Gastroesophageal sphincter (tissue), 4 donors: ENCODE results near the gene CC2D1A. TPM values are rescaled to one million over a fixed set of nuclear protein-coding genes. Genes with fewer than 3 reads are reported as not detected.

ENCODE experiments used
- ATAC-seq: fragments of 150-250 bp; one replicate; pipeline ENCODE4 v1.9.1; 2016; ENCODE audit warnings: mild to moderate bottlenecking, moderate library complexity
- H3K27ac ChIP-seq, 4 donors: fragments of 200-600 bp; sonication (generic) in 3 of 4; 1 replicate in 3 of 4; 2 replicates in 1 of 4; pipeline ENCODE4 v1.5.1; 2016 to 2019
- H3K27me3 ChIP-seq: fragments of 200-600 bp; sonication (generic); one replicate; pipeline ENCODE4 v1.5.1; 2019
- H3K36me3 ChIP-seq, 2 donors: fragments of 200-600 bp; sonication (generic); one replicate each; pipeline ENCODE4 v1.5.1; 2019; ENCODE audit warnings: control low read depth in 1 of 2
- H3K4me1 ChIP-seq, 3 donors: fragments of 200-600 bp; sonication (generic); 1 replicate in 2 of 3; 2 replicates in 1 of 3; pipeline ENCODE4 v1.5.1; 2016 to 2019; ENCODE audit warnings: control low read depth in 2 of 3
- H3K4me3 ChIP-seq, 2 donors: fragments of 200-600 bp; sonication (generic); one replicate each; pipeline ENCODE4 v1.5.1; 2019; ENCODE audit warnings: mild to moderate bottlenecking in 1 of 2, moderate library complexity in 1 of 2
- H3K9me3 ChIP-seq, 3 donors: fragments of 200-600 bp; sonication (generic); one replicate each; pipeline ENCODE4 v1.5.1; 2017 to 2019; ENCODE audit warnings: control low read depth in 2 of 3
- EP300 ChIP-seq: sonication (generic); formaldehyde crosslinking; IDR thresholded peaks from one replicate; pipeline ENCODE4 v1.6.1; 2017; ENCODE audit warnings: antibody characterized with exemption, mild to moderate bottlenecking
- POLR2A ChIP-seq, 2 donors: fragments of 450-650 bp; IDR thresholded peaks; one replicate each; pipeline ENCODE4 v1.6.1; 2017; ENCODE audit warnings: antibody characterized with exemption in 2 of 2, mild to moderate bottlenecking in 2 of 2, moderate library complexity in 1 of 2
- POLR2AphosphoS5 ChIP-seq: sonication (generic); formaldehyde crosslinking; IDR thresholded peaks from one replicate; pipeline ENCODE4 v1.6.1; 2017; ENCODE audit warnings: antibody characterized with exemption
- WGBS, 2 donors: methylation state at CpG; one replicate each; pipeline ENCODE4 v1.1.5; 2018; ENCODE audit warnings: low coverage in 1 of 2; 5-methylcytosine and 5-hydroxymethylcytosine counted together
- total RNA-seq, 4 donors: library from RNA; depleted of rRNA; stranded (reverse); fragments of >200 nt; gene quantifications; one replicate each; pipeline ENCODE4 v1.1.0, GENCODE V29; 2016
- TF ChIP-seq, protein P1 (sequence below), 4 experiments: fragments of 200-600 bp in 2 of 4; fragments of 450-650 bp in 2 of 4; sonication (generic) in 1 of 4; IDR thresholded peaks; one replicate each; pipeline ENCODE4 v1.5.1; 2017 to 2019; ENCODE audit warnings: antibody characterized with exemption in 4 of 4, mild to moderate bottlenecking in 2 of 4, moderate library complexity in 2 of 4

Gene CC2D1A
- total RNA-seq, 4 donors from 2014 or later, result 15.6 to 36.8 (median 22.4) TPM

DNA sequence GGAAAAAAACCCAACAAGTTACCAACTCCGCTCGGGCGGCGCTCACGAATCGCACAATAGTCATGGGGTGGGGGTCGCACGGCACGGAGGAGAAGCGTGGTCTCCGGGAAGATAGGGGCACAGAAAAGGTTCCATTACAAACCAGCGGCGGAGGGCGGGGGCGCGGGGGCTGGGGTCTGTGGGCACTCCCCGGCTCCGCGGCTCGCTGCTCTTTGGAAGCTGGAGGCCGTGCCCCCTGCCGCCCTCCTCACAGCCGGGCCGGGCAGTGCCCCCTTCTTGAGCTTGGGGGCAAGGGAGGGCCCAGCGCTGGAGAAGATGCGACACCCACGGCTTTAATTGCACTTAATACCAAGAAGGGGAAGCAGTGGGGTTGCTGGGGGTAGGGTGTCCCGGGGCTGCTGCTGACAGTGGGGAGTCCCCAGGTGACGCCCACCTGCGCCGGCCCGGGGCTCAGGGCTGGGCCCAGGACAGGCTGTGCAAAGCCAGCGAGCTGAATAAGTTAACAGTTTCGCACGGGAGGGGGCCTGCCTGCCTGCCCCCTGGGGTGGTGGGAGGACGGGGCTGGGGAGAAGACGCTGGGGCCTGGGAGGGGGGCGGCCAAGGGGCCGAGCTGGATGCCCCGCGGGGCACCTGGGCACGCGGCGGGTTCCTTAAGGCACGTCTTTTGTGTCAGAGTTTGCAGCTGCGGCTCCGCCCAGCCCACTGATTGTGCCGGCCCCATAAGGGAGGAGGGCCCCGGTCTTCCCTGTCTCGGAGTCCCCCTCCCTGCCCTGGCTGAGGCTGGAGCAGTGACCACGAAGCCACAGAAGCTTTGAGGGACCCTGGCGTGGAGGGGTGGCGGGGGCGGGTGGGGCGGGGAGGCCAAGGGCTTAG is 56.1 kb downstream of the CC2D1A start:
- Histone ChIP-seq H3K9me3 (no peaks in the 10 kb centered on the region), H3K36me3 (peaks cover 0 to 98% of the 10 kb centered on the region in 2 donors), H3K27me3 (no peaks in the 10 kb centered on the region), H3K4me1 (peaks cover 0 to 20% (median 0%) of the 10 kb centered on the region in 3 donors), H3K4me3 (peak overlapping the region; percentile 17 to 48), H3K27ac (peak overlapping the region in 2 of 4 donors; percentile 53 to 66)
- no peak for TF ChIP-seq POLR2AphosphoS5
- TF ChIP-seq, protein P1, sequence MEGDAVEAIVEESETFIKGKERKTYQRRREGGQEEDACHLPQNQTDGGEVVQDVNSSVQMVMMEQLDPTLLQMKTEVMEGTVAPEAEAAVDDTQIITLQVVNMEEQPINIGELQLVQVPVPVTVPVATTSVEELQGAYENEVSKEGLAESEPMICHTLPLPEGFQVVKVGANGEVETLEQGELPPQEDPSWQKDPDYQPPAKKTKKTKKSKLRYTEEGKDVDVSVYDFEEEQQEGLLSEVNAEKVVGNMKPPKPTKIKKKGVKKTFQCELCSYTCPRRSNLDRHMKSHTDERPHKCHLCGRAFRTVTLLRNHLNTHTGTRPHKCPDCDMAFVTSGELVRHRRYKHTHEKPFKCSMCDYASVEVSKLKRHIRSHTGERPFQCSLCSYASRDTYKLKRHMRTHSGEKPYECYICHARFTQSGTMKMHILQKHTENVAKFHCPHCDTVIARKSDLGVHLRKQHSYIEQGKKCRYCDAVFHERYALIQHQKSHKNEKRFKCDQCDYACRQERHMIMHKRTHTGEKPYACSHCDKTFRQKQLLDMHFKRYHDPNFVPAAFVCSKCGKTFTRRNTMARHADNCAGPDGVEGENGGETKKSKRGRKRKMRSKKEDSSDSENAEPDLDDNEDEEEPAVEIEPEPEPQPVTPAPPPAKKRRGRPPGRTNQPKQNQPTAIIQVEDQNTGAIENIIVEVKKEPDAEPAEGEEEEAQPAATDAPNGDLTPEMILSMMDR (IDR thresholded peaks at IDR 0.05), result no peak
- no peak for TF ChIP-seq EP300
- TF ChIP-seq POLR2A (IDR thresholded peaks at IDR 0.05), result no peak
- ATAC-seq, result peak; percentile 42
- 77% methylated on average over 20 of the region's 55 CpGs; no CpG with 5 or more reads in 1 of the 2 donors for WGBS, 2 donors

DNA sequence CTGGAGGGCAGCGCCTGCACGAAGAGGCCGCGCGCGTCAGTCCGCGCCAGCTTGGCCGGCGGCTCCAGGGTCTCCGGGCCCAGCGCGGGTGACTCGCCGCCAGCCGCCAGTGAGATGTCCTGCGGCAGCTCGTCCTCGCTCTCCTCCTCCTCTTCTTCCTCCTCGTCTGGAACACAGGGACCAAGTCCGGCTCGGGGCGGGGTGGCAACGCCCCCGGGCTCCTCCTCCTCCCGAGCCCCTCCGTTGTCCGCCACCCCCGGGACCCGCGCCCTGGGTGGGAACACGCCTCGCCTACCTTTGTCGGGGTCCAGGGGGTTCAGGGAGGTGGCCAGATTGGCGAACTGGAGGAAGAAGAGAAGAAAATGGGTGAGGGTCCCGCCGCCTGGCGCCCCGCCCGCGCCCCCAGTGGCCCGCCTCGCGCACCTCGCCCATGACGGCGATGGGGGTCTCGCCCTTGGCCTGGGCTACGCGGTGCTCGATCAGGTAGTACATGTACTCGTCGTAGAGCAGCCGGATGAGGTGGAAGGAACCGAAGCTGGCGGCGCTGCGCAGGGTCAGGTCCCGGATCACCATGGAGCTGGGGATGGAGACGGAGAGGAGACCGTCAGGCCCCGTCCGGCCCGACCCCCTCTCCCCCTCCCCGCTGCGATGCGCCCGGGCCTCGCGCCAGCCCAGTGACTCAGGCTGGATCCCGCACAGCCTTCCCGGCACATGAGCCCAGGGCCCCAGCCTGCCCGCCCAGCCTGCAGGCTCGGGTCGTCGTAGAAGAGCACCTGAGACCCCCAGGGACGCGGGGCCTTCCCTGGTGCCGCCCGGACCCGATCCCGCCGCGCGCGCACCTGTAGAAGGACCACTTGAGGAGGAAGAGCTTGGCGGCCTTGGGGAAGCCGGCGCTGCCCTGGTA is 57.0 kb downstream of the CC2D1A start:
- Histone ChIP-seq H3K36me3 (peaks cover 0 to 98% of the 10 kb centered on the region in 2 donors), H3K9me3 (no peaks in the 10 kb centered on the region), H3K27ac (peak overlapping the region in 3 of 4 donors; percentile 13 to 66 (median 53)), H3K27me3 (no peaks in the 10 kb centered on the region), H3K4me1 (peaks cover 0 to 20% (median 0%) of the 10 kb centered on the region in 3 donors), H3K4me3 (peak overlapping the region; percentile 17 to 48)
- TF ChIP-seq POLR2AphosphoS5, result no peak
- TF ChIP-seq, protein P1 (IDR thresholded peaks at IDR 0.05), result no peak
- WGBS, 2 donors, result no CpG with 5 or more reads among the region's 89 CpGs
- ATAC-seq, result peak; percentile 42

DNA sequence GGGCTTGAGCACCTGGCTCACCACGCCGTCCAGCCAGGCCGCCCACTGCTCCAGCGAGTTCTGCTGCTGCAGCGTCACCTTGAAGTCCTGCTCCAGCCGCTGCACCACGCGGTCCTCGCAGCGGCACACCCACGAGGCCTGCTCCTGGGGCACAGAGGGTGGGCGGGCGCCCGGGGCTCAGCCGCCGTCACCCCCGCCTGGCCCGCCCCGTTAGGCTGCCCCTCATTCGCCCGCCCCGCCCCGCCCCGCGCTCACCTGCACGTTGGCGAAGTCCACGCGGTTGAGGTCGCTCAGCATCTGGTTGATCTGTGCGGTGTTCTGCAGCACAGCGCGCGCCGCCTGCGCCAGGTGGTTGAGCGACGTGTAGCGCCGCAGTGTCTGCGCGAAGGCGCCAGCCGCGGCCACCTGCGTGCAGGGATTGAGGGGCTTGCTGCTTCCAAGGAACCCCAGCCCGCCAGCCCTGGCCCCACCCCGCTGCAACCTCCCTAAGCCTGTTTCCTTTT is 57.7 kb downstream of the CC2D1A start:
- no peaks in the 10 kb centered on the region for H3K9me3 ChIP-seq
- TF ChIP-seq POLR2A (IDR thresholded peaks at IDR 0.05) (no peak), POLR2AphosphoS5 (no peak), EP300 (no peak)
- TF ChIP-seq, protein P1 (IDR thresholded peaks at IDR 0.05), result no peak
- no peaks in the 10 kb centered on the region for H3K27me3 ChIP-seq
- peak overlapping the region in 2 of 4 donors; percentile 53 to 66 for H3K27ac ChIP-seq
- 93 to 98% methylated on average over 3 to 8 of the region's 48 CpGs for WGBS, 2 donors
- H3K4me1 ChIP-seq, result peaks cover 0 to 20% (median 0%) of the 10 kb centered on the region in 3 donors
- peaks cover 0 to 98% of the 10 kb centered on the region in 2 donors for H3K36me3 ChIP-seq
- ATAC-seq, result peak; percentile 3
- peak overlapping the region in 1 of 2 donors; percentile 48 for H3K4me3 ChIP-seq

DNA sequence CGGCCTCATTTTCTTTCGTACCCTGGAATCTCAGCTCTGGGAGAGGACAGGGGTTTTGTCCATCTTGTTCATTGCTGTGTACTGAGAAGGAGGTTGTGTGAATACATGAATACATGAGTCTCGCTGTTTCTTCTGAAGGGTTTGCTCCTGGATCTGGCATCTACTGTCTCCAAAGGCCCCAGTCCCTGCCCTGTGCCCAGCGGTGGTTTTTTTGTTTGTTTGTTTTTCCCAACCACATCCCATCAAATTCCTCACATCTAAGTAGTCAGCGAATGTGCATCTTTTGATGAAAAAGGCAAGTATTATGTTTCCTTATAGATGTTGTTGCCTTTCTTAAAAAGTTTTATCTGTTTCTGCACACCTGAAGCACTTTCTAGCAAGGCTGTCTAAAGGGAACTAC is 58.8 kb downstream of the CC2D1A start:
- TF ChIP-seq, protein P1 (IDR thresholded peaks at IDR 0.05), result no peak
- TF ChIP-seq POLR2A (IDR thresholded peaks at IDR 0.05), result no peak
- TF ChIP-seq EP300, result no peak
- TF ChIP-seq POLR2AphosphoS5, result no peak
- H3K36me3 ChIP-seq, result peaks cover 0 to 98% of the 10 kb centered on the region in 2 donors
- WGBS, 2 donors, result 81 to 91% methylated on average over 5 of the region's 5 CpGs

More for the DNA sequence above, 58.8 kb downstream of the CC2D1A start:
- no peak for ATAC-seq
- H3K4me1 ChIP-seq, result peaks cover 0 to 20% (median 0%) of the 10 kb centered on the region in 3 donors
- no peaks in the 10 kb centered on the region for H3K9me3 ChIP-seq
- H3K4me3 ChIP-seq, result no peak overlapping the region
- no peaks in the 10 kb centered on the region for H3K27me3 ChIP-seq
- H3K27ac ChIP-seq, result no peak overlapping the region
